ENCODE data around the gene PHF23.

PHF23 gene

GRCh38 chr17:7222972-7223292 is 16.3 kb downstream of the PHF23 start:
- DNase-seq (ENCODE audit: low read depth): no peak
- H3K4me3 ChIP-seq (ENCODE audit: low read depth, low read length): no peak overlapping the region

GRCh38 chr17:7222093-7222971 is 16.9 kb downstream of the PHF23 start:
- DNase-seq (ENCODE audit: low read depth): no peak
- H3K4me3 ChIP-seq (ENCODE audit: low read depth, low read length): no peak overlapping the region

DNA sequence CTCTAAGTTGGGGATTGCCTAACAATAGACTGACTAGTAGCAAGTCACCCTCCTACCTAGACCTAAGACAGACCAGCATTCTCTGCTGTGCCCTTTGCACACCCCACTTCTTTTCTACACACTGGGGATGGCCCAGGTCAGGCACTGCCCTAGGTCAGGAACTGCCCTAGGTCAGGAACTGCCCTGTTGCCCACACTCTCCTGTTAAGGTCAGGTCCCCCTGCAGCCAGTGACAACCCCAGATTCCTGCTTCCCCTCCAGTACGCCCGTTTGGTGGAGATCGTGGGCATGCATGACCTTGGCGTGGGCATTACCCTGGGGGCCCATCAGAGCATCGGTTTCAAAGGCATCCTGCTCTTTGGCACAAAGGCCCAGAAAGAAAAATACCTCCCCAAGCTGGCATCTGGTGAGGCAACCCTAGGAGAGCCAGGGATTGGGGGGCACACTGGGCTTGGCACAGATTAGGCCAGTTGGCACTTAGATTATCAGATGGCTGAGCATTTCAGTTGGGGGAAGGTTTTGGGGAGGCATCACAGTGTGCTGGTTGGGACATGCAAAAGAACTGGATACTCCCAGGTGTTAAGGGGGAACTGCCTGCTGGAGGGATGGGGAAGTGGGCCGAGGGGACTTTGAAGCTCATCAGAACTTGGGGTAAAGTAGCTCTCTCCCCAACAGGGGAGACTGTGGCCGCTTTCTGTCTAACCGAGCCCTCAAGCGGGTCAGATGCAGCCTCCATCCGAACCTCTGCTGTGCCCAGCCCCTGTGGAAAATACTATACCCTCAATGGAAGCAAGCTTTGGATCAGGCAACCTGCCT is 17.8 kb downstream of the PHF23 start:
- H3K4me3 ChIP-seq (ENCODE audit: low read depth, low read length): no peak overlapping the region

GRCh38 chr17:7220593-7221277 is 18.5 kb downstream of the PHF23 start:
- no peak for DNase-seq (ENCODE audit: low read depth)
- peak overlapping the region; percentile 85 for H3K4me3 ChIP-seq (ENCODE audit: low read depth, low read length)

More for the DNA sequence above, 17.8 kb downstream of the PHF23 start:
- no peak for DNase-seq (ENCODE audit: low read depth)

GRCh38 chr17:7219812-7220592 is 19.3 kb downstream of the PHF23 start, which contains the start of the genes ACADVL and DLG4:
ACADVL (plus strand) TSS chr17:7219938; CDS start chr17:7219985, 47 bp downstream.
DLG4 (minus strand) TSS chr17:7219836.
- DNase-seq (ENCODE audit: low read depth): peak; percentile 61
- peak within 1 kb of the TSS; percentile 85 for H3K4me3 ChIP-seq (ENCODE audit: low read depth, low read length)

- DNase-seq (ENCODE audit: low read depth): no peak
- H3K4me3 ChIP-seq (ENCODE audit: low read depth, low read length): peak overlapping the region; percentile 85
These were observed 19.9 kb downstream of the PHF23 start for GRCh38 chr17:7219229-7219811.

GRCh38 chr17:7218758-7219157 is 20.5 kb downstream of the PHF23 start:
- no peak overlapping the region for H3K4me3 ChIP-seq (ENCODE audit: low read depth, low read length)
- DNase-seq (ENCODE audit: low read depth): no peak

GRCh38 chr17:7218166-7218565 is 21.1 kb downstream of the PHF23 start:
- no peak for DNase-seq (ENCODE audit: low read depth)
- H3K4me3 ChIP-seq (ENCODE audit: low read depth, low read length): peak overlapping the region; percentile 73

- no peak for DNase-seq (ENCODE audit: low read depth)
- peak overlapping the region; percentile 73 for H3K4me3 ChIP-seq (ENCODE audit: low read depth, low read length)
These were observed 21.9 kb downstream of the PHF23 start for GRCh38 chr17:7217113-7217987.

- DNase-seq (ENCODE audit: low read depth): no peak
- H3K4me3 ChIP-seq (ENCODE audit: low read depth, low read length): peak overlapping the region; percentile 73
These were observed 22.8 kb downstream of the PHF23 start for GRCh38 chr17:7216242-7217112.

- no peak for DNase-seq (ENCODE audit: low read depth)
- H3K4me3 ChIP-seq (ENCODE audit: low read depth, low read length): peak overlapping the region; percentile 73
These were observed 23.5 kb downstream of the PHF23 start for GRCh38 chr17:7215652-7216180.

- peak overlapping the region; percentile 73 for H3K4me3 ChIP-seq (ENCODE audit: low read depth, low read length)
- no peak for DNase-seq (ENCODE audit: low read depth)
These were observed 24.1 kb downstream of the PHF23 start for GRCh38 chr17:7215136-7215638.

GRCh38 chr17:7214300-7215135 is 24.7 kb downstream of the PHF23 start:
- DNase-seq (ENCODE audit: low read depth): peak; percentile 89
- peak overlapping the region; percentile 73 for H3K4me3 ChIP-seq (ENCODE audit: low read depth, low read length)

GRCh38 chr17:7213895-7214299 is 25.4 kb downstream of the PHF23 start:
- H3K4me3 ChIP-seq (ENCODE audit: low read depth, low read length): peak overlapping the region; percentile 73
- no peak for DNase-seq (ENCODE audit: low read depth)

DNA sequence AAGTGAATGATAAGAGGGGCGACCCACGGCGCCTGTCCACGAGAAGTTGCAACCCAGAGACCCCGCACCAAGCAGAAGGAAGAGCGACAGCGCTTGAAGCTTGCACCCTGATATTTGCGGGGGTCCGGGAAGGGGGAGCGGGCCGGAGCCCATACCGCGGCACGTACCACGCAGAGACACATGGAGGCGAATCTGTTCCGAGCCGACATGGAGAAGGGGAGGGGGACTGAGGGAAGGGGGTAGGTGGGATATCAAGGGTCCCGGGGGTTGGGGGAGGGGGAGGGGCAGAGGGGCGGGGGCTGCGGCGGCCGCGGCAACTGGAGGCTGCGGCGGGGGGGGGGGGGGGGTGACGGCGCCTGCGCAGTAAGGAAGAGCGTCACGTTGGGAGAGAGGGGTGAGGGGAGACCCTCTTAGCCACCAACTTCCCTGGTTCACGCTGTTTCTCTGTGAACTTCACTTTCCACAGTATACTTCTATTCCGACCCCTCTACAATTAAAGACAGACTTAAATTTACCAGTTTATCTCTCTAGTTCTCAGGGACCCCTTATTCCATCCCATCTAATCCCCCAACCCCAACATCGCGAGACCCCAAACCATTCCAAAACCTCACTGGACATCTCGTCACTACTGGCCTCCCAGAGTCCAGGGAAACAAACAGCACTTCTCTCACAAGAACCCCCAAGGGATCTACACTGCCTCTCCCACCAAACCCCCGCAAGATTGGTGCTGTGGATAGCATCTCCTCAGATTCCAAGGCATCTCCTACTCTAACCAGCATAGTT is 27.6 kb downstream of the PHF23 start:
- H3K4me3 ChIP-seq (ENCODE audit: low read depth, low read length): peak overlapping the region; percentile 31
- DNase-seq (ENCODE audit: low read depth): no peak
